Subcutaneous adipose tissue (tissue), 4 donors: ENCODE measurements around the gene AVPR2. TPM values are rescaled to one million over a fixed set of nuclear protein-coding genes. Genes with fewer than 3 reads are reported as not detected.

Experiments used
- total RNA-seq, 4 donors: library from RNA; depleted of rRNA; stranded (reverse); fragments of >200 nt; gene quantifications; one replicate each; pipeline ENCODE4 v1.1.0, GENCODE V29; 2016
- TF ChIP-seq, protein P1 (sequence below): fragments of 450-650 bp; IDR thresholded peaks from one replicate; pipeline ENCODE4 v1.5.1; 2016; ENCODE audit warnings: low read depth, mild to moderate bottlenecking, control low read depth, antibody characterized with exemption, moderate library complexity

AVPR2 gene
- total RNA-seq, 4 donors from 2014 or later = 3.4 to 13.9 (median 5.7) TPM

DNA sequence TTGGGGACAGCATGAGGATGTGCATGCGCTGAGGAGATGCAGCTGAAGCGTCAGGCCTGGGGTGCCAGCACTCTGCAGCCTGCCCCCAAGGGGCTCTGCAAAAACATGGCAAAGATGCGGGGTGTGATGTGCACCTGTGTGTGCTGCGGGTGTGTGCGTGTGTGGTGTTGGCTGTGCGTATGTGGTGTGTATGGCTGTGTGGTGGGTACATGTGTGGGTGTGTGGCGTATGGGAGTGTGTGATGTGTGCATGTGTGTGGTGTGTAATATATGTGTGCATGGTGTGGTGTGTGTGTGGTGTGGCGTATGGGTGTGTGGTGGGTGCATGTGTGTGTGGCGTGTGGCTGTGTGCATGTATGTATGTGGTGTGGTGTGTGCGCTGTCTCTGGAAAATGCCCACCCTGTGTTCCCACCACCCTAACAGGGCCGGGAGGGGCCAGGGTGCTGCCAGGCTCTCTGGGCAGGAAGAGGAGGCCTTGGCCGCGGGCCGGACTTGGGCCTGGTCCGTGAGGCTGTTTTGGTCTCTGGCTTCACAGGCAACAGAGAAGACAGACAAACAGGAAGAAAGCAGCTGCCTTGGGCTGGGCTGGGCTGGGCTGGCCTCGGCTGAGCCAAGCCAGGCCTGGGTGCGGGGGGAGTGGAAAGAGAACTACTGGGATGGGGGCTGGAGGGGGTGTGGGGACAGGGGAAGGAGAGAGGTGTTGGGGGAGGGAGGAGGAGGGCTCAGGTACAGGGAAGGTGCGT lies 1.1 kb upstream of the AVPR2 start:
- TF ChIP-seq, protein P1, sequence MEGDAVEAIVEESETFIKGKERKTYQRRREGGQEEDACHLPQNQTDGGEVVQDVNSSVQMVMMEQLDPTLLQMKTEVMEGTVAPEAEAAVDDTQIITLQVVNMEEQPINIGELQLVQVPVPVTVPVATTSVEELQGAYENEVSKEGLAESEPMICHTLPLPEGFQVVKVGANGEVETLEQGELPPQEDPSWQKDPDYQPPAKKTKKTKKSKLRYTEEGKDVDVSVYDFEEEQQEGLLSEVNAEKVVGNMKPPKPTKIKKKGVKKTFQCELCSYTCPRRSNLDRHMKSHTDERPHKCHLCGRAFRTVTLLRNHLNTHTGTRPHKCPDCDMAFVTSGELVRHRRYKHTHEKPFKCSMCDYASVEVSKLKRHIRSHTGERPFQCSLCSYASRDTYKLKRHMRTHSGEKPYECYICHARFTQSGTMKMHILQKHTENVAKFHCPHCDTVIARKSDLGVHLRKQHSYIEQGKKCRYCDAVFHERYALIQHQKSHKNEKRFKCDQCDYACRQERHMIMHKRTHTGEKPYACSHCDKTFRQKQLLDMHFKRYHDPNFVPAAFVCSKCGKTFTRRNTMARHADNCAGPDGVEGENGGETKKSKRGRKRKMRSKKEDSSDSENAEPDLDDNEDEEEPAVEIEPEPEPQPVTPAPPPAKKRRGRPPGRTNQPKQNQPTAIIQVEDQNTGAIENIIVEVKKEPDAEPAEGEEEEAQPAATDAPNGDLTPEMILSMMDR = no peak

DNA sequence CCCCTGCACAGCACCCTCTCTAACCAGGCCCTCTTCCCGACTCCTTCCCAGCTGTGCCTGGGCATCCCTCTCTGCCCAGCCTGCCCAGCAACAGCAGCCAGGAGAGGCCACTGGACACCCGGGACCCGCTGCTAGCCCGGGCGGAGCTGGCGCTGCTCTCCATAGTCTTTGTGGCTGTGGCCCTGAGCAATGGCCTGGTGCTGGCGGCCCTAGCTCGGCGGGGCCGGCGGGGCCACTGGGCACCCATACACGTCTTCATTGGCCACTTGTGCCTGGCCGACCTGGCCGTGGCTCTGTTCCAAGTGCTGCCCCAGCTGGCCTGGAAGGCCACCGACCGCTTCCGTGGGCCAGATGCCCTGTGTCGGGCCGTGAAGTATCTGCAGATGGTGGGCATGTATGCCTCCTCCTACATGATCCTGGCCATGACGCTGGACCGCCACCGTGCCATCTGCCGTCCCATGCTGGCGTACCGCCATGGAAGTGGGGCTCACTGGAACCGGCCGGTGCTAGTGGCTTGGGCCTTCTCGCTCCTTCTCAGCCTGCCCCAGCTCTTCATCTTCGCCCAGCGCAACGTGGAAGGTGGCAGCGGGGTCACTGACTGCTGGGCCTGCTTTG lies 1.1 kb downstream of the AVPR2 start:
- TF ChIP-seq, protein P1 = no peak

DNA sequence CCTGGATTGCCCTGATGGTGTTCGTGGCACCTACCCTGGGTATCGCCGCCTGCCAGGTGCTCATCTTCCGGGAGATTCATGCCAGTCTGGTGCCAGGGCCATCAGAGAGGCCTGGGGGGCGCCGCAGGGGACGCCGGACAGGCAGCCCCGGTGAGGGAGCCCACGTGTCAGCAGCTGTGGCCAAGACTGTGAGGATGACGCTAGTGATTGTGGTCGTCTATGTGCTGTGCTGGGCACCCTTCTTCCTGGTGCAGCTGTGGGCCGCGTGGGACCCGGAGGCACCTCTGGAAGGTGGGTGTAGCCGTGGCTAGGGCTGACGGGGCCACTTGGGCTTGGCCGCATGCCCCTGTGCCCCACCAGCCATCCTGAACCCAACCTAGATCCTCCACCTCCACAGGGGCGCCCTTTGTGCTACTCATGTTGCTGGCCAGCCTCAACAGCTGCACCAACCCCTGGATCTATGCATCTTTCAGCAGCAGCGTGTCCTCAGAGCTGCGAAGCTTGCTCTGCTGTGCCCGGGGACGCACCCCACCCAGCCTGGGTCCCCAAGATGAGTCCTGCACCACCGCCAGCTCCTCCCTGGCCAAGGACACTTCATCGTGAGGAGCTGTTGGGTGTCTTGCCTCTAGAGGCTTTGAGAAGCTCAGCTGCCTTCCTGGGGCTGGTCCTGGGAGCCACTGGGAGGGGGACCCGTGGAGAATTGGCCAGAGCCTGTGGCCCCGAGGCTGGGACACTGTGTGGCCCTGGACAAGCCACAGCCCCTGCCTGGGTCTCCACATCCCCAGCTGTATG lies 1.8 kb downstream of the AVPR2 start:
- TF ChIP-seq, protein P1 = no peak

DNA sequence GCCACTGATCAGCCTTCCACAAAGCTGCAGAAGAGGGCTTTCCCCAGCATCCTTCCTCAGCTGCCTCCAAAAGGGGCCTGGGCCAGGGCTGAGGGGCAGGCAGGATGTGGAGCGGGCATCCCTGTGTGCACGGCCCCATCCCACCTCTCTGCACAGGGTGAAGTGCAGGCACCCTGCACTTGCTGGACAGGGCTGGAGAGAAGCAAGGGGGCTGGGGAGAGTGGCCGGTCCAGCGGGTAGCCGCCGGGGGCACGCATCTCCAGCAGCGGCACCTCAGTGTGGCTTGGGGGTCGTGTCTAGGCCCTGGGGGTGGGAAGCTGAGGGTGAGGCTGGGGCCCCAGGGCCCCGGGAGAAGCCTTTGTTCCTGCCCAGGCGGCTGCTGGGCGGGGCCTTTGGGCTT lies 3.0 kb downstream of the AVPR2 start:
- TF ChIP-seq, protein P1 = no peak

DNA sequence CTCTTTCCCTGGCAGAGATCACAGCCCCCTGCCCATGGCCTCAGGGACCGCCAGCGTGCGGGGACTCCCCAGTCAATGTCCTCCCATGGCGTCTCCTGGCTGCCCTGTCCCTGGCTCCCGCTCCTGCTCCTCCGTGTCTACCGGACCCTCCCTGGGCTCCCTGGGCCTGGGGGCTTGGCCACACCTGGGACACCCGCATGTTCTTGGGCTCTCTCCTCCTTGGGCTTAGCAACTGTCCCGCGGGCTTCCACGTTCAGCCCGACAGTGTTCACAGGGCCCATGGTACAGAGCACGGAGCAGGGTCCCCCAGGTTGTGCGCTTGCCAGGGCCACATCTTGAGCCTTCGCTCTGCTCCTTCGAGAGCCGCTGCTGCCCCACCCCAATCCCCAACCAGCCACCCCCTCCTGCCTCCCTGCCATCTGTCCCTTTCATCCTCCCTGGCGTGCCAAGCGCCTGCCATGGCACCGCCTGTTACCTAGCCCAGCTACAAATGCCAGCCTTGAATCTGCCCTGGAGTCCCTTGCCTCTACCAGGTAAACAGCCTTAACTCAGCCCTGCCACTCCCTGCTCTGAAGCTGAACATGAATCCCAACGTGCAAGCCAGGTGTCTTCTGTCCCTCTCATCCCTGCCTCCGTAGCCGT lies 3.9 kb downstream of the AVPR2 start:
- TF ChIP-seq, protein P1 = no peak

DNA sequence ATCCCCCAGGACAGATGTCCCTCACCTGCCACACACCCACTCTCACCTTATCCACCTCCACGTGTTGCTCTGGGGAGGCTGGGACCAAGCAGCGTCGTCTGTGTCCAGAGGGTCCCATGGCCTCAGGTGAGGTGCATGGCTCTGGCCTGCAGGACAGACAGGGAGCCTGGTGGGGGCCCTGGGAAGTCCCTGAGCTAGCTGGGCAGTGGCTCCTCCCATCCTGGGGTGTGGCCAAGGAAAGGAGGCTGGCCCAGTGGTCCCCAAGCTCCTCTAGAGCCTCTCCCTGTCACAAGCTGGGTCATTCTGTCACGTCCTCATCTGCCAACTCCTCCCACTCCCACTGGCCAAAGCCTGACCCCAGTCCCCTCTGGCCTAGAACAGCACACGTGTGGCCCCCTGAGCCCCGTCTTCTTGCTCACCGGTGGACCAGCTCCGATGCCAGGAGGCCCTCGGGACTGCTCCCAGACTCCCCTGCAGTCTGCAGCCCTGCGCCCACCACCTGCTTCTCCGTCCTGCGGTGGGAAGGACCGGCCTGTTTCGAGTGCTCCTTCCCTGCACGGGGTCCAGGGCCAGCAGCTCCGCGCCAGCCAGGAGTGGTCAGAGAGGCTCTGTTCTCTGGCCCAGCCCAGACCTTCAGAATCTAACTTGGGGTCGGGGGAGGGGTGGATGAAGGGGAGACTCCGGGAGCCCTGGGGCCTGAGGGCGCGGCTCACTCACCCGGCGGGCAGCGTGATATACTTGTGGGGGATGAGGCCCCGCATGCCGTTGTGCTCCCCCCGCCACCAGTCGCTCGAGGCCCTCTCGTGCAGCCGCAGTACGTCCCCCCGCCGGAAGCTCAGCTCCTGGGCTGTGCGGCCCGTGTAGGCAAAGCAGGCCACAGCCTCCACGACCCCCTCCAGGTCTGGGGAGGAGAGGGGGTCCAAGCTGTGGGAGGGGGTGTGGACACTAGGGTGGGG lies 4.8 kb downstream of the AVPR2 start:
- TF ChIP-seq, protein P1 = no peak
